DND-41 (cell line): ENCODE data around the gene CHTF18.

Experiments
- ATAC-seq: fragments of 200-7000 bp; cut with Tn5 transposase; 3 replicates; pipeline ENCODE4 v1.9.1; 2021; ENCODE audit warnings: low read depth; ENCODE audit not compliant: insufficient read depth
- DNase-seq: peaks from one replicate; pipeline ENCODE4 v3.0.0-alpha.2; 2020
- H2AFZ ChIP-seq: 2 replicates; pipeline ENCODE4 v1.6.0; 2012; ENCODE audit warnings: low read depth, low read length
- H3K27ac ChIP-seq: 2 replicates; pipeline ENCODE4 v1.5.1; 2012; ENCODE audit warnings: low read length, inconsistent platforms
- H3K27me3 ChIP-seq: fragments of 200-600 bp; sonication (generic); 2 replicates; pipeline ENCODE4 v1.6.0; 2012; ENCODE audit warnings: low read length, mild to moderate bottlenecking, inconsistent platforms; ENCODE audit not compliant: insufficient read depth, poor library complexity
- H3K36me3 ChIP-seq: 2 replicates; pipeline ENCODE4 v1.5.1; 2012; ENCODE audit warnings: low read length, inconsistent platforms; ENCODE audit not compliant: insufficient read depth
- H3K4me1 ChIP-seq: 2 replicates; pipeline ENCODE4 v1.5.1; 2012; ENCODE audit warnings: mild to moderate bottlenecking, low read length; ENCODE audit not compliant: insufficient read depth
- H3K4me2 ChIP-seq: 2 replicates; pipeline ENCODE4 v1.6.0; 2012; ENCODE audit warnings: mild to moderate bottlenecking, moderate library complexity, low read length, inconsistent platforms; ENCODE audit not compliant: insufficient read depth
- H3K4me3 ChIP-seq, 2 experiments: fragments of 200-600 bp in 1 of 2; shearing (Covaris generic) in 1 of 2; 2 replicates each; pipeline ENCODE4 v1.5.1; 2012 to 2016; ENCODE audit warnings: inconsistent platforms in 2 of 2, low read length in 2 of 2, mild to moderate bottlenecking in 2 of 2, low read depth in 1 of 2, moderate library complexity in 1 of 2
- H3K79me2 ChIP-seq: 2 replicates; pipeline ENCODE4 v1.6.0; 2012; ENCODE audit warnings: low read length, inconsistent platforms; ENCODE audit not compliant: insufficient read depth
- H3K9ac ChIP-seq: 2 replicates; pipeline ENCODE4 v1.6.0; 2012; ENCODE audit warnings: low read depth, mild to moderate bottlenecking, inconsistent platforms, low read length, moderate library complexity
- H3K9me3 ChIP-seq: 2 replicates; pipeline ENCODE4 v1.5.1; 2012; ENCODE audit warnings: low read length, moderate library complexity, mild to moderate bottlenecking, inconsistent platforms; ENCODE audit not compliant: insufficient read depth, severe bottlenecking
- H4K20me1 ChIP-seq: 2 replicates; pipeline ENCODE4 v1.6.0; 2012; ENCODE audit warnings: low read length; ENCODE audit not compliant: insufficient read depth
- EZH2 ChIP-seq: IDR thresholded peaks from 3 replicates; pipeline ENCODE4 v1.6.1; 2012; ENCODE audit warnings: borderline replicate concordance, low read depth, mild to moderate bottlenecking, moderate library complexity, low read length, inconsistent platforms; ENCODE audit not compliant: severe bottlenecking
- TF ChIP-seq, protein P1 (sequence below): IDR thresholded peaks from 2 replicates; pipeline ENCODE4 v1.5.1; 2012; ENCODE audit warnings: borderline replicate concordance, low read length, moderate library complexity, mild to moderate bottlenecking; ENCODE audit not compliant: poor library complexity, severe bottlenecking; ENCODE audit errors: extremely low read depth

Gene CHTF18

DNA sequence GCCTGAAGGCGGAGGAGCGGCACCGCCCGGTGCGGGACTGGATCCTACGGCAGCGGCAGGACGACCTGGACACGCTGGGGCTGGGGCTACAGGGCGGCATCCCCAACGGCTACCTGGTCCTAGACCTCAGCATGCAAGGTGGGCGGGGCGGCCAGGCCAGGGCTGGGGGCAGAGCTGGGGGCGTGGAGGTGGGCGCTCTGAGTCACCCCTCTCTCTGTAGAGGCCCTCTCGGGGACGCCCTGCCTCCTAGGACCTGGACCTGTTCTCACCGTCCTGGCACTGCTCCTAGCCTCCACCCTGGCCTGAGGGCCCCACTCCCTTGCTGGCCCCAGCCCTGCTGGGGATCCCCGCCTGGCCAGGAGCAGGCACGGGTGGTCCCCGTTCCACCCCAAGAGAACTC lies 20.0 kb upstream of the CHTF18 start:
- H3K4me1 ChIP-seq: no peaks in the 10 kb centered on the region
- no peak overlapping the region for H3K9ac ChIP-seq
- H3K4me3 ChIP-seq: no peak overlapping the region
- TF ChIP-seq EZH2: no peak
- TF ChIP-seq, protein P1, sequence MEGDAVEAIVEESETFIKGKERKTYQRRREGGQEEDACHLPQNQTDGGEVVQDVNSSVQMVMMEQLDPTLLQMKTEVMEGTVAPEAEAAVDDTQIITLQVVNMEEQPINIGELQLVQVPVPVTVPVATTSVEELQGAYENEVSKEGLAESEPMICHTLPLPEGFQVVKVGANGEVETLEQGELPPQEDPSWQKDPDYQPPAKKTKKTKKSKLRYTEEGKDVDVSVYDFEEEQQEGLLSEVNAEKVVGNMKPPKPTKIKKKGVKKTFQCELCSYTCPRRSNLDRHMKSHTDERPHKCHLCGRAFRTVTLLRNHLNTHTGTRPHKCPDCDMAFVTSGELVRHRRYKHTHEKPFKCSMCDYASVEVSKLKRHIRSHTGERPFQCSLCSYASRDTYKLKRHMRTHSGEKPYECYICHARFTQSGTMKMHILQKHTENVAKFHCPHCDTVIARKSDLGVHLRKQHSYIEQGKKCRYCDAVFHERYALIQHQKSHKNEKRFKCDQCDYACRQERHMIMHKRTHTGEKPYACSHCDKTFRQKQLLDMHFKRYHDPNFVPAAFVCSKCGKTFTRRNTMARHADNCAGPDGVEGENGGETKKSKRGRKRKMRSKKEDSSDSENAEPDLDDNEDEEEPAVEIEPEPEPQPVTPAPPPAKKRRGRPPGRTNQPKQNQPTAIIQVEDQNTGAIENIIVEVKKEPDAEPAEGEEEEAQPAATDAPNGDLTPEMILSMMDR: no peak
- no peaks in the 10 kb centered on the region for H3K9me3 ChIP-seq
- H4K20me1 ChIP-seq: no peaks in the 10 kb centered on the region; the same call in none of the 2 replicates
- H2AFZ ChIP-seq: no peak overlapping the region
- H3K36me3 ChIP-seq: no peaks in the 10 kb centered on the region
- H3K79me2 ChIP-seq: no peaks in the 10 kb centered on the region
- no peaks in the 10 kb centered on the region for H3K27me3 ChIP-seq
- ATAC-seq: no peak
- no peak overlapping the region for H3K4me2 ChIP-seq
- H3K27ac ChIP-seq: no peak overlapping the region
- DNase-seq: no peak

DNA sequence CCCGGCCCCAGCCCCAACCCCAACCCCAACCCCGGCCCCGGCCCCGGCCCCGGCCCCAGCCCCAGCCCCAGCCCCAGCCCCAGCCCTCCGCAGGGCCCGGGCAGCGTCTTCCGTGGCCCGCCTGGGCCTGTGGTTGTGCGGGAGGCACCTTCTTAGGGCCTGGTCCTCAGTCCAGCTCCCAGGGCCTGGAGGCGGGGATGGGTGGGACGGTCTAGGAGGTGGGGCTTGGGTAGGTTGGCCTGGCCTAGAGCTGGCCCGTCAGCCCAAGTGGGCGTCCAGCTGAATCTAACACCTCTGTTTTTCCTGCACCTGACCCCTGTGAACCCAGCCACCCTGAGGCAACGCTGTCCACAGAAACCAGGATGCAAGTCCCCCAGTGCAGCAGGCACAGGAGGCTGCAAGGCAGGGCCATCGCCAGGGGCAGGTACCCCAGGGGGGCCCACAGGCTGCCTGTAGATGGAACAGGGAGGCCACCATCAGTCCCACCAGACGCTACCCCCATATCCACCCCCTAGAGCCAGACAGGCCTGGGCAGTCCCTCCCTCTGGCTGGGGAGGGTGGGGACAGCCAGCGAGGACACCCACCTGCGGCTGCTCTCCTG lies 19.1 kb upstream of the CHTF18 start:
- Histone ChIP-seq H3K4me2 (no peak overlapping the region), H3K79me2 (no peaks in the 10 kb centered on the region), H3K4me1 (no peaks in the 10 kb centered on the region), H3K36me3 (no peaks in the 10 kb centered on the region), H3K9ac (no peak overlapping the region), H2AFZ (no peak overlapping the region), H3K27ac (no peak overlapping the region), H3K27me3 (no peaks in the 10 kb centered on the region), H3K9me3 (no peaks in the 10 kb centered on the region), H4K20me1 (no peaks in the 10 kb centered on the region; the same call in none of the 2 replicates), H3K4me3 (no peak overlapping the region)
- DNase-seq (no peak), ATAC-seq (no peak)
- TF ChIP-seq, protein P1: no peak
- no peak for TF ChIP-seq EZH2

DNA sequence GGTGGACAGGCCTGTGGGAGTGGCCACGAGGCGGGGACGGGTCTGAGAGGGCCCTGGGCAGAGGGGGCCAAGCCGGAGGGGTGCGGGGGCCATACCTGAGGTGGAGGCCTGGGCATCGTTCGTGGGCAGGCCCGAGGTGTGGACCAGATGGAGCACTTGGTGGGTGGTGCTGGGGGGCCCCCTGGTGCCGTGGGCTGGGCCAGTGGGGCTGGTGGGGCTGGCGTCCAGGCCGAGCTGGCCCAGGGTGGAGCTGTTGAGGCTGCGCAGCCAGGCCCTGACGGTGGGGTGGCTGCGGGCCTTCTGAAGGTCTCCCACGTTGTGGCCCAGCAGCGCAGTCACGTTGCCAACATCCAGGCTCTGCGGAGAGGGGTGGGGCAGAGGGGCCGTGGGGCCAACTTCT lies 18.5 kb upstream of the CHTF18 start:
- Histone ChIP-seq H3K4me2 (no peak overlapping the region), H3K9me3 (no peaks in the 10 kb centered on the region), H3K4me1 (no peaks in the 10 kb centered on the region), H3K27ac (no peak overlapping the region), H4K20me1 (no peaks in the 10 kb centered on the region; the same call in none of the 2 replicates), H3K4me3 (no peak overlapping the region), H3K36me3 (no peaks in the 10 kb centered on the region), H3K79me2 (no peaks in the 10 kb centered on the region), H3K9ac (no peak overlapping the region), H2AFZ (no peak overlapping the region), H3K27me3 (no peaks in the 10 kb centered on the region)
- DNase-seq: no peak
- no peak for ATAC-seq
- TF ChIP-seq EZH2: no peak
- TF ChIP-seq, protein P1: no peak
